ENCODE results near the gene DAPK2. TPM values are rescaled to one million over a fixed set of nuclear protein-coding genes. Genes with fewer than 3 reads are reported as not detected.
A peak's percentile ranks its signal among the peaks of the same experiment; 100 is the strongest.

DAPK2 gene
- total and polyA plus RNA-seq, 2 of the 13 experiments (the other 11 are each of a cell fraction or from before 2014, with no cell fraction given) = 0.33 to 0.63 TPM

DNA sequence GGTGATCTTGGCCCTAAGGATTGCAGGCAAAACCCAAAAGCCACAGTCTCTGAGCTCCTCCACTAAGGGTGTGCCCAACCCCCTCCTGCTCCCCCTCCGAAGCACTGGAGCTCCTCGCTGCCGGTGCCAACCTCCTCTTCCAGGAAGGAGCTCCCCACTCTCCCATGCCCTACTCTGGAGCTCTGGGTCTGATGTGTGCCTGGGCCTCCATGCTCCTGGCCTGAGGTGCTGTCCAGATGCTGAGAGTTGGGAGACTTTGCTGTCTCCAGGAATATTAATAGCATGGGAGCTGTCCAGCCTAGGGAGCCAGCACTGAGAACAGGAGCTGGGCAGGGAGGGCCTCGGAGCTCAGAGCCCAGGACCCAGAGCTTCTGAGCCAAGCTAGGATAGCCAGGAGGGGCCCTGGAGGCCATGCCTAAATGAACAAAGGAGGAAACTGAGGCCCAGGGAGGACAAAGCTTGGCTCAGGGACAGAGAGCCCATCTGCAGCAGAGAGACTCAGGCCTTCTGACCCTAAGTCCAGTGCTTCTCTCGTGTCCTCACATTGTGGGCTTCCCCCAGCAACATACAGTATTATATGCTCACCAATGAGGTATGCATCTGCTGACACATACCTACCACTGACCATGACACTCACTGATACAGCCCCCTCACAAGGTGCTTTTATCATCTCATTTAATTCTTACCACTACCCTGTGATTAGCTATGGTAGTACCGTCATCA, 175.6 kb downstream of the DAPK2 start (continued):
- TF ChIP-seq, protein P1, sequence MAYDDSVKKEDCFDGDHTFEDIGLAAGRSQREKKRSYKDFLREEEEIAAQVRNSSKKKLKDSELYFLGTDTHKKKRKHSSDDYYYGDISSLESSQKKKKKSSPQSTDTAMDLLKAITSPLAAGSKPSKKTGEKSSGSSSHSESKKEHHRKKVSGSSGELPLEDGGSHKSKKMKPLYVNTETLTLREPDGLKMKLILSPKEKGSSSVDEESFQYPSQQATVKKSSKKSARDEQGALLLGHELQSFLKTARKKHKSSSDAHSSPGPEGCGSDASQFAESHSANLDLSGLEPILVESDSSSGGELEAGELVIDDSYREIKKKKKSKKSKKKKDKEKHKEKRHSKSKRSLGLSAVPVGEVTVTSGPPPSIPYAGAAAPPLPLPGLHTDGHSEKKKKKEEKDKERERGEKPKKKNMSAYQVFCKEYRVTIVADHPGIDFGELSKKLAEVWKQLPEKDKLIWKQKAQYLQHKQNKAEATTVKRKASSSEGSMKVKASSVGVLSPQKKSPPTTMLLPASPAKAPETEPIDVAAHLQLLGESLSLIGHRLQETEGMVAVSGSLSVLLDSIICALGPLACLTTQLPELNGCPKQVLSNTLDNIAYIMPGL (CRISPR knock-in tag; IDR thresholded peaks at IDR 0.05; ENCODE audit: borderline replicate concordance in 1 of 2, low read depth in 1 of 2) = peak in 1 of 2 experiments; percentile 55; a peak in 1 of 4 replicates
- no peak for TF ChIP-seq SRSF4 (IDR thresholded peaks at IDR 0.05; ENCODE audit: low read depth, low read length, poor library complexity, severe bottlenecking)
- TF ChIP-seq, protein P2, sequence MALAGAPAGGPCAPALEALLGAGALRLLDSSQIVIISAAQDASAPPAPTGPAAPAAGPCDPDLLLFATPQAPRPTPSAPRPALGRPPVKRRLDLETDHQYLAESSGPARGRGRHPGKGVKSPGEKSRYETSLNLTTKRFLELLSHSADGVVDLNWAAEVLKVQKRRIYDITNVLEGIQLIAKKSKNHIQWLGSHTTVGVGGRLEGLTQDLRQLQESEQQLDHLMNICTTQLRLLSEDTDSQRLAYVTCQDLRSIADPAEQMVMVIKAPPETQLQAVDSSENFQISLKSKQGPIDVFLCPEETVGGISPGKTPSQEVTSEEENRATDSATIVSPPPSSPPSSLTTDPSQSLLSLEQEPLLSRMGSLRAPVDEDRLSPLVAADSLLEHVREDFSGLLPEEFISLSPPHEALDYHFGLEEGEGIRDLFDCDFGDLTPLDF (CRISPR knock-in tag; IDR thresholded peaks at IDR 0.05) = 0 out of 2 replicates have a peak, but pooled peaks have one; percentile 33
- TF ChIP-seq, protein P3, sequence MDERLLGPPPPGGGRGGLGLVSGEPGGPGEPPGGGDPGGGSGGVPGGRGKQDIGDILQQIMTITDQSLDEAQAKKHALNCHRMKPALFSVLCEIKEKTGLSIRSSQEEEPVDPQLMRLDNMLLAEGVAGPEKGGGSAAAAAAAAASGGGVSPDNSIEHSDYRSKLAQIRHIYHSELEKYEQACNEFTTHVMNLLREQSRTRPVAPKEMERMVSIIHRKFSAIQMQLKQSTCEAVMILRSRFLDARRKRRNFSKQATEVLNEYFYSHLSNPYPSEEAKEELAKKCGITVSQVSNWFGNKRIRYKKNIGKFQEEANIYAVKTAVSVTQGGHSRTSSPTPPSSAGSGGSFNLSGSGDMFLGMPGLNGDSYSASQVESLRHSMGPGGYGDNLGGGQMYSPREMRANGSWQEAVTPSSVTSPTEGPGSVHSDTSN (CRISPR knock-in tag; IDR thresholded peaks at IDR 0.05) = peak; percentile 31; the same call in 1 of the 2 replicates
- peak; percentile 72; the same call in 1 of the 2 replicates for TF ChIP-seq ZFP1 (CRISPR knock-in tag; IDR thresholded peaks at IDR 0.05)
- peak; percentile 59 for TF ChIP-seq THAP11 (CRISPR knock-in tag; IDR thresholded peaks at IDR 0.05)
- TF ChIP-seq NKX3-1 (CRISPR knock-in tag; IDR thresholded peaks at IDR 0.05) = peak; percentile 93
- TF ChIP-seq ZNF644 (CRISPR knock-in tag; IDR thresholded peaks at IDR 0.05; ENCODE audit: low read depth) = peak; percentile 63; the same call in 1 of the 2 replicates
- TF ChIP-seq SMARCE1 (IDR thresholded peaks at IDR 0.05; ENCODE audit: borderline replicate concordance) = no peak
- TF ChIP-seq YEATS2 (CRISPR knock-in tag; IDR thresholded peaks at IDR 0.05; ENCODE audit: borderline replicate concordance) = peak; percentile 85; the same call in 1 of the 2 replicates
- peak; percentile 96; the same call in 1 of the 2 replicates for TF ChIP-seq EHMT2 (IDR thresholded peaks at IDR 0.05; ENCODE audit: borderline replicate concordance, low read depth, low read length)
- TF ChIP-seq, protein P4, sequence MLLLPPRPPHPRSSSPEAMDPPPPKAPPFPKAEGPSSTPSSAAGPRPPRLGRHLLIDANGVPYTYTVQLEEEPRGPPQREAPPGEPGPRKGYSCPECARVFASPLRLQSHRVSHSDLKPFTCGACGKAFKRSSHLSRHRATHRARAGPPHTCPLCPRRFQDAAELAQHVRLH (CRISPR knock-in tag; IDR thresholded peaks at IDR 0.05; ENCODE audit: borderline replicate concordance, low read depth) = peak; percentile 90; the same call in 1 of the 2 replicates
- TF ChIP-seq ATRX (CRISPR knock-in tag; IDR thresholded peaks at IDR 0.05; ENCODE audit: borderline replicate concordance) = 0 out of 2 replicates have a peak, but pooled peaks have one; percentile 67
- TF ChIP-seq HCFC1 (IDR thresholded peaks at IDR 0.05; ENCODE audit: low read depth, low read length) = 0 out of 2 replicates have a peak, but pooled peaks have one; percentile 15
- peak; percentile 63; the same call in 1 of the 2 replicates for TF ChIP-seq RFXANK (CRISPR knock-in tag; IDR thresholded peaks at IDR 0.05)
- peak; percentile 54; the same call in 1 of the 2 replicates for TF ChIP-seq HMG20A (CRISPR knock-in tag; IDR thresholded peaks at IDR 0.05; ENCODE audit: borderline replicate concordance)
- no peak for TF ChIP-seq ZNF672 (CRISPR knock-in tag; IDR thresholded peaks at IDR 0.05)
- TF ChIP-seq RAD21 (CRISPR knock-in tag; IDR thresholded peaks at IDR 0.05) = 0 out of 2 replicates have a peak, but pooled peaks have one; percentile 9
- peak; percentile 19 for TF ChIP-seq XRCC5 (optimal IDR thresholded peaks at IDR 0.05; ENCODE audit: low read length)
- TF ChIP-seq MEF2D (CRISPR knock-in tag; IDR thresholded peaks at IDR 0.05) = peak; percentile 65; the same call in 1 of the 2 replicates
- peak; percentile 88 for TF ChIP-seq ZNF878 (CRISPR knock-in tag; IDR thresholded peaks at IDR 0.05)
- TF ChIP-seq ZNF720 (CRISPR knock-in tag; IDR thresholded peaks at IDR 0.05) = peak; percentile 83; the same call in 1 of the 2 replicates
- TF ChIP-seq, protein P5, sequence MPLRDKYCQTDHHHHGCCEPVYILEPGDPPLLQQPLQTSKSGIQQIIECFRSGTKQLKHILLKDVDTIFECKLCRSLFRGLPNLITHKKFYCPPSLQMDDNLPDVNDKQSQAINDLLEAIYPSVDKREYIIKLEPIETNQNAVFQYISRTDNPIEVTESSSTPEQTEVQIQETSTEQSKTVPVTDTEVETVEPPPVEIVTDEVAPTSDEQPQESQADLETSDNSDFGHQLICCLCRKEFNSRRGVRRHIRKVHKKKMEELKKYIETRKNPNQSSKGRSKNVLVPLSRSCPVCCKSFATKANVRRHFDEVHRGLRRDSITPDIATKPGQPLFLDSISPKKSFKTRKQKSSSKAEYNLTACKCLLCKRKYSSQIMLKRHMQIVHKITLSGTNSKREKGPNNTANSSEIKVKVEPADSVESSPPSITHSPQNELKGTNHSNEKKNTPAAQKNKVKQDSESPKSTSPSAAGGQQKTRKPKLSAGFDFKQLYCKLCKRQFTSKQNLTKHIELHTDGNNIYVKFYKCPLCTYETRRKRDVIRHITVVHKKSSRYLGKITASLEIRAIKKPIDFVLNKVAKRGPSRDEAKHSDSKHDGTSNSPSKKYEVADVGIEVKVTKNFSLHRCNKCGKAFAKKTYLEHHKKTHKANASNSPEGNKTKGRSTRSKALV (CRISPR knock-in tag; IDR thresholded peaks at IDR 0.05) = peak; percentile 80; the same call in 1 of the 2 replicates
- peak; percentile 88 for TF ChIP-seq ZNF331 (CRISPR knock-in tag; IDR thresholded peaks at IDR 0.05)

Measured in HepG2 (cell line).